ENCODE results near the gene DACT3.

The DACT3 gene

GRCh38 chr19:46648961-46649960, 11.7 kb downstream of the DACT3 start:
- TF ChIP-seq CTCF (conservative IDR thresholded peaks at IDR 0.05) = no peak
- H3K27ac ChIP-seq = no peak overlapping the region

- no peak for TF ChIP-seq CTCF (conservative IDR thresholded peaks at IDR 0.05)
- no peak overlapping the region for H3K27ac ChIP-seq
Measured at GRCh38 chr19:46648060-46648960, 12.7 kb downstream of the DACT3 start.

GRCh38 chr19:46646402-46646801, 14.6 kb downstream of the DACT3 start:
- TF ChIP-seq CTCF (conservative IDR thresholded peaks at IDR 0.05) = no peak
- no peak overlapping the region for H3K27ac ChIP-seq

- TF ChIP-seq CTCF (conservative IDR thresholded peaks at IDR 0.05) = no peak
- H3K27ac ChIP-seq = no peak overlapping the region
Measured at GRCh38 chr19:46644720-46645119, 16.3 kb downstream of the DACT3 start.

GRCh38 chr19:46640656-46641055, 20.3 kb downstream of the DACT3 start:
- TF ChIP-seq CTCF (conservative IDR thresholded peaks at IDR 0.05) = no peak

GRCh38 chr19:46639358-46640182, 21.4 kb downstream of the DACT3 start:
- H3K27ac ChIP-seq = peak overlapping the region; percentile 36; the same call in 1 of the 2 replicates
- TF ChIP-seq CTCF (conservative IDR thresholded peaks at IDR 0.05) = no peak

More at GRCh38 chr19:46640656-46641055, 20.3 kb downstream of the DACT3 start:
- no peak overlapping the region for H3K27ac ChIP-seq

All from VCaP (cell line).